GM12872 (cell line): ENCODE data around the gene YY1.

ENCODE experiments used
- CTCF ChIP-seq: IDR thresholded peaks from 3 replicates; pipeline ENCODE4 v1.5.1; 2011; ENCODE audit warnings: low read depth, mild to moderate bottlenecking, low read length, moderate library complexity; ENCODE audit not compliant: insufficient read depth

Gene YY1

GRCh38 chr14:100211893-100212292 lies 27.1 kb upstream of the YY1 start:
- no peak for TF ChIP-seq CTCF

DNA sequence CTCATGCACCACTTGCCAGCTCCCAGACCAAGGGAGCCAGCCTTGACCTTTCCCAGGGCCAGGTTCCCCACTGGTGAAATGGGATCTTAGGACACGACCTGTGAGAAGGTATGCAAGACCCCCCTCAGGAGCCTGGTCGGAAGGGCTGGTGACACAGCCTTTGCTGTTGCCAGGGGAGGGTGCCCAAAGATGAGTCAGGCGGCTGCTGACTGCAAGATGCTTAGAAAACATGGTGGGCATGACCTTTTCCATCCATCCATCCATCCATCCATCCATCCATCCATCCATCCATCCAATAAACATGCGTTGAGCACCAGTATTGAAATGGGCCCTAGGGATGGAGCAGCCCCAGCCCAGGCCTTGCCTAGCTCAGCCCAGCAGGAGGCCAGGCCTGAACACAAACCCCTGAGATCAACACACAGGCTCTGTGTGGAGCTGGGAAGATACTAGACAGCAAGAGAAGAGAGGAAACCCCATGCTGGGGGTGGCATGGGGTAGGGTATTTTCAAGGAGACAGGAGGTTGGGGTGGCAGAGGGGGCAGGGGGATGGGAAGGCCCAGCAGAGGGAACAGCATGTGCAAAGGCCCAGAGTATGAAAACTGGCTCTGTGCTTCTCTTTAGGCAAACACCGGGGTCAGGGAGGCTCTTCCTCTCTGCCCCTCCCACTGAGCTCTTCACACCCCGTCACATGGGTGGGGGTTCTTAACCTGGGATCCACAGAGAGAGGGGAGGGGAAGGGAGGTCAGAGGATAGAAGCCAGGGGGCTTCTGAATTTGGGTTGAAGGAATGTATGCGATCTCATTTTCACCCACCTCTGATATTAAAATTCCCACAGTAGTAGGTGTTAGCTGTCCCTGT lies 26.2 kb upstream of the YY1 start:
- TF ChIP-seq CTCF, result no peak

GRCh38 chr14:100213587-100213955 lies 25.4 kb upstream of the YY1 start:
- TF ChIP-seq CTCF, result no peak

DNA sequence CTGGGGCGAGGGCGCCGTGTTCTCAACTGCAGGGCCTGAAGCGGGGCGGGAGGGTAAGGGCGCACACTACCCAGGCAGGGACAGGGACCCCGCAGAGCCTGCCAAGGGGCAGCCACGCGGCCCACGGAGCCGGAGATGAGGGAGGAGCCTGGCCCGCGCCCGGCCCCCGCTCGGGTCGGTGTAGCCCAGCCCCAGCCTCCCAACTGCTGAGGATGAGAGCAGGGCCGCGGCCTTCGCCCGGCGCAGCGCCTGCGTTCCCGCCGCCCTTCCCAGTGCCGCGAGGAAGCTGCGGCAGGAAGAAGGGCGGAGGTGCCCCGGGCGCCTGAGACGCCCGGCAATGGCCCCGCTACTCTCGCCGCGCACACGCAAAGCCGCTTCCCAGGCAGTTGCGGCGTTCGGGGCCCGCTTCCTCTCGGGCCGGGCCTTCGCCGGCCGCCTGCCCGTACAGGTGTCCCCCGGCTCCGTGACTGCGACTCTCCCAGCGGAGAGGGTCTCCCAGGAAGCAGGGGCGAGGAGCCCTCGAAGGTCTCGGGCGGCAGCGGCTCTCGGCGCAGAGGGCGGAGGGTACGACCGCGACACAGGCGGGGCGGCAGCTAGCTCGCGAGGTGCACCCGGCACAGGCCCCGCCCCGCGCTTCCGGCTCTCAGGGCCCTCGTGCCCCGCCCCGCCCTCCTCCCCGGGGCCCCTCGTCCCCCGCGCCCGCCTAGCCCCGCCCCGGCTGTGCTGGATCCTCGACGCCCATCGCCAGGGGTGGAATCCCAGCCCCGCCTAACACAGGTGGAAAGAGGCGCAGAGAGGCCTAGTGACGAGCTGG lies 24.8 kb upstream of the YY1 start:
- TF ChIP-seq CTCF, result no peak

DNA sequence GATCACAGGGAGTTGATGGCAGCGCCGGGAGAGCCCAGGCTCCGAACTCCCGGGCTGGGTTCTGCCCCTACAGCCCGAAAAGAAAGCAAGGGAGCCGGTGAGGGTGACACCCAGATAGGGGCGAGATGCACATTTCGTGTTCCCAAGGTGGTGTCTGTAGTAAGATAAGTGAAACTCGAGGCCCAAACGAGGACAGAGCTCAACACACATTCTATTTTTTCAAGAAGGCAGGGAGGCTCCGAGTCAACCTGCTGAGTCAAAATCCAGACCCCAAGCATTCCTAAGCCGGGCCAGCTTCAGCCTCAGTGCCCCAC lies 24.2 kb upstream of the YY1 start:
- TF ChIP-seq CTCF, result no peak

GRCh38 chr14:100215330-100215885 lies 23.5 kb upstream of the YY1 start:
- TF ChIP-seq CTCF, result no peak

DNA sequence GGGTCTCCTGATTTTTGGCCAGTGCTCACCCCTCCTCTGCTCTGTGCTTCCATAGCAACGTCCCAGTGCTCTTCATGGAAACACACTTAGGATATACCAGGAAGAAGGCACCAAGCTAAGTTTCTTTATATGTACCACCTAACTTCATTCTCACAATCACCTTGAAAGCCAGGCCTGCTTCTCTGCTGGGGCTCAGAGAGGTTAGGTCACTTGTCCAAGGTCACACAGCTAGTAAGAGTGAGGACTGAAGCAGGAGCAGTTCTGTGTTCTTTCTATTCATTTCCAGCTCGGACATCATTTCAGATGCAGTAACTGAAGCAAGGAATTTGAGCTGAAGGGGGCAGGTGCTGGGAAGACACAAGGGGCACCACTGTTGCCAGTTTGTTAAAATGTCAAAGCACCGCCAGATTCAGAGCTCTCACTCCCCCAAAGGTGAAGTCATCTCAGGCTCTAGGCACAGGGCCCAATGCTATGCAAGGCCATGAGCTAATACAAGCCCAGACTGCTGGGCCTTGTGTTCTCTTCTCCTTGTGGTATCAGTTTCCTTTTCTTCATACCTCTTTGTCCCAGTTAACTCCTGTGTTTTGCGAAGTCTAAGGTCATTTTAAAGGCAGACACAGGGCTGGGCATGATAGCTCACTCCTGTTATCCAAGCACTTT lies 19.7 kb upstream of the YY1 start:
- TF ChIP-seq CTCF, result no peak
